PFSK-1 (cell line): ENCODE measurements around the gene PHLDA1.

Experiments
- FOXP2 ChIP-seq: optimal IDR thresholded peaks from 2 replicates; pipeline ENCODE3; 2011; ENCODE audit warnings: borderline replicate concordance, control low read depth, inconsistent platforms; ENCODE audit not compliant: insufficient read depth; ENCODE audit errors: extremely low read length, extremely low read depth
- POLR2AphosphoS5 ChIP-seq: IDR thresholded peaks from 2 replicates; pipeline ENCODE4 v1.6.1; 2012; ENCODE audit warnings: low read depth, mild to moderate bottlenecking, control low read depth, low read length, moderate library complexity
- REST ChIP-seq, 2 experiments: IDR thresholded peaks; 2 replicates each; pipeline versions ENCODE4 v1.6.1 to v1.8.0; 2011 to 2012; ENCODE audit warnings: low read depth in 2 of 2, low read length in 2 of 2, control low read depth in 1 of 2, inconsistent platforms in 1 of 2, mild to moderate bottlenecking in 1 of 2, moderate library complexity in 1 of 2; ENCODE audit not compliant: insufficient read depth in 1 of 2
- SIN3A ChIP-seq: IDR thresholded peaks from 2 replicates; pipeline ENCODE4 v1.6.1; 2012; ENCODE audit warnings: mild to moderate bottlenecking, low read length, moderate library complexity, borderline replicate concordance; ENCODE audit not compliant: insufficient read depth
- TAF1 ChIP-seq: IDR thresholded peaks from 2 replicates; pipeline ENCODE4 v1.6.1; 2012; ENCODE audit warnings: low read length, control low read depth, borderline replicate concordance; ENCODE audit not compliant: insufficient read depth

The PHLDA1 gene

GRCh38 chr12:76037130-76038103 lies 5.8 kb upstream of the PHLDA1 start:
- TF ChIP-seq REST (IDR thresholded peaks at IDR 0.05; ENCODE audit: insufficient read depth in 1 of 2, low read depth in 2 of 2, low read length in 2 of 2) = no peak
- TF ChIP-seq POLR2AphosphoS5 = peak; percentile 59
- no peak for TF ChIP-seq FOXP2
- 0 out of 2 replicates have a peak, but pooled peaks have one; percentile 11 for TF ChIP-seq SIN3A
- no peak for TF ChIP-seq TAF1

GRCh38 chr12:76035045-76035444 lies 3.5 kb upstream of the PHLDA1 start:
- TF ChIP-seq SIN3A (no peak), POLR2AphosphoS5 (0 out of 2 replicates have a peak, but pooled peaks have one; percentile 34)

DNA sequence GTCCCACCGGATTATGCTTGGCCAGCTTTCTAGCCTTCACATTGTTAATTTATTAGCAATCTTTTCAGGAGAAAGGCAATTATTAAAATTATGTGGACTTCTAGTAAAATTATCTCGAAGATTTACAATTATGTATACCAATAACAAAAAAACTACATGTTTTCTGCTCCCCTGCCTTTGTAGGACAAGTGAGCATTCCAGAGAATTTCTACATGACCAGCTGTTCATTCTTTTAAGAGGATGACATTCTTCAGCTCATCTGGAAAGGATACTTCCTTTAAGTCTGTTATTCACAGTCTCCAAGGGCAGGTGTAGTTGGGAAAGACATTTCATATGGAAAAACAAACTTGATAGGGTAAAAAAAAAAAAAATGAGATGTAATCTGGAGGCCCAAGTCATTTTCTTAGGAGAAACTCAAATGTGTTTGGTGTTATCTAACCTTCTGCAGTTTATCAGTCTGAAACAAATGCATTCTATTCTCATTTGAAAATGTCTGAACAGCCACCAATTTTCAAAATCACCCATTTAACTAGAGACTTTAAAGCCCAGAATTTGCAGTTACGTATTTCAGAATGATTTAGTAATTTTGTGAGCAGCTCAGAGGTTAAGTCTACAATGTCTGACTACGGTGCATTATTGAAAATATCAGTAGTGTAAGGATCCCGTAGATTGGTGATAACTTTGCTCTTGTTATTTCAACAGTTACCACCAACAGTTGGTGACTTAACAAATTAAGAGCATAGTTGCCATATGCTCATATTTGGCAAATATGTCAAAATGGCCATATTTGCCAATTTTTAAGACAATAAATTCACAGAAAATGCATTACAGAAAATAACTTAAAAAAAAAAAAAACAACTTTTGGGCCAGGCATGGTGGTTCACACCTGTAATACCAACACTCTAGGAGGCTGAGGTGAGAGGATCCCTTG lies 1.8 kb upstream of the PHLDA1 start:
- TF ChIP-seq FOXP2 (no peak), TAF1 (no peak), POLR2AphosphoS5 (no peak), REST (IDR thresholded peaks at IDR 0.05; ENCODE audit: insufficient read depth in 1 of 2, low read depth in 2 of 2, low read length in 2 of 2) (no peak), SIN3A (no peak)

DNA sequence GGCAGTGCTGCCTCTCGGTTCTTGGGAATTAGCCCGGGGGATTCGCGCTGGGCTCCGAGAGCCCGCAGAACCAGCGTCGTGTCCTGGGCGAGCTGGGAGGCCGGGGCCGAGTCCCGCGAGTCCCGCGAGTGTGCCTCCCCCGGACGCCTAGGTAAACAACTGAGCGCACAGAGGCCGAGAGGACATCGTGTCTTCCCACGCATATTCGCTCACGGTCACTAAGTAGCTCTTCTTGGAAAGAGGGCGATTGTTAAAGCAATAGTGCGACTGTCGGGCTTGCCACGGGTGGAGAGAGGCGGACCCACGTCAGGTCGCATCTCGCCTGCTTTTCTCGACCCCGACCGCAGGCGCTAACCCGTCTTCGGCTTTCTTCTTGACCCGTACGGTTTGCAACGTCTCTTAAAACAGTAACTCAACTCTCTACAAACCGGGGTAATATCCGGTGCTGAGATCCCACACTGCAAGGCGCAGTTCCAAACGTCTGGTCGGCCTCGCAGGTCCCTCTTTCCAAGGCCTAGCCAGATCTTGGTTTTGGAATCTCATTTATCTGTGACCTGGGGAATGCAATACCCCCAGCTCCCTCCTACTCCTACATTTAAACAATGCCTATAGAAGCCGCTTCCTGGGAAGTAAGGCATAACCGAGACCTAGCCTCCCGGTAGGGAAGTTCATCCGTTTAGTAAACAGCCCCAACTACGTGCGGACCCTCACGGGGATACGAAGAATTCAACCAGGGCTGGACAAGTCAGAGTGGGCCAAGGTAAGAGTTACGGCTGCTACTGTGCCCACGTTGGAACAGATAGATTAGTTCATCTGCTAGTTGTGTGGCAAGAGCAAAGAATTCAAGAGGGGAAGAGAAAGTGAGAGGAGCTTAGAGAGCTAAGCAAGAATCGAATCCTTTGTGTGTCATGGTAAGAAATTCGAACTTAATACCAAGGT lies 736 bp upstream of the PHLDA1 start:
- TF ChIP-seq POLR2AphosphoS5 (no peak; the same call in 1 of the 2 replicates), REST (IDR thresholded peaks at IDR 0.05; ENCODE audit: insufficient read depth in 1 of 2, low read depth in 2 of 2, low read length in 2 of 2) (no peak), TAF1 (no peak), FOXP2 (no peak), SIN3A (no peak)

DNA sequence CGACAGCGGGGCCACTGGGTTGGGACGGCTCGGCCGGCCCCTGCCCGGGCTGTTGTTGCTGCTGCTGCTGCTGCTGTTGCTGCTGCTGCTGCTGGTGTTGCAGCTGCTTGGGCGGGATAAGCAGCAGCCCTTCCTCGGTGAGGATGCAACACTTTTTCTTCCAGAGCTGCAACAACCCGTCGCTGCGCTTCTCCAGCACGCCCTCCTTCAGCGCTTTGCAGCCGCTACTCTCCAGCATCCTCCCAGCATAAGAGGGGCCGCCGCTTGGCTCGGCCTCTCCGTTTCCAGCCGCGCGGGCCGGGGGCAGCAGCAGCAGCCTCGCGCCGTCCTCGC lies 529 bp downstream of the PHLDA1 start:
- TF ChIP-seq SIN3A (no peak), POLR2AphosphoS5 (no peak), FOXP2 (peak; percentile 28), REST (IDR thresholded peaks at IDR 0.05; ENCODE audit: insufficient read depth in 1 of 2, low read depth in 2 of 2, low read length in 2 of 2) (no peak), TAF1 (no peak)
